ENCODE measurements around the gene SMARCD1.
A peak's percentile ranks its signal among the peaks of the same experiment; 100 is the strongest.

The SMARCD1 gene

GRCh38 chr12:50087151-50087550, 2.0 kb downstream of the SMARCD1 start:
- Histone ChIP-seq H3K27ac (no peak overlapping the region), H3K27me3 (replicated peaks) (no peaks in the 10 kb centered on the region), H3K4me3 (ENCODE audit: low read depth, low read length) (no peak overlapping the region), H3K36me3 (replicated peaks) (peaks cover 42% of the 10 kb centered on the region)
- no peak for DNase-seq
- in situ Hi-C loops (cut with HindIII; ENCODE audit: low pct_ligation_motif_present, low sequenced_read_pairs) = no loop called here
- TF ChIP-seq CTCF (IDR thresholded peaks at IDR 0.05; ENCODE audit: low read depth, low read length, missing control alignments) = no peak

- DNase-seq = peak; percentile 60
- in situ Hi-C loops (cut with HindIII; ENCODE audit: low pct_ligation_motif_present, low sequenced_read_pairs) = no loop called here
- Histone ChIP-seq H3K27me3 (replicated peaks) (no peaks in the 10 kb centered on the region), H3K4me3 (ENCODE audit: low read depth, low read length) (no peak overlapping the region), H3K36me3 (replicated peaks) (peaks cover 48% of the 10 kb centered on the region), H3K27ac (peak overlapping the region; percentile 51)
- TF ChIP-seq CTCF (IDR thresholded peaks at IDR 0.05; ENCODE audit: low read depth, low read length, missing control alignments) = no peak
Observed at GRCh38 chr12:50087995-50088394, 2.9 kb downstream of the SMARCD1 start.

GRCh38 chr12:50088577-50089335, 3.6 kb downstream of the SMARCD1 start:
- H3K27ac ChIP-seq = peak overlapping the region; percentile 51

GRCh38 chr12:50089730-50090129, 4.6 kb downstream of the SMARCD1 start:
- no peak overlapping the region for H3K27ac ChIP-seq
- H3K36me3 ChIP-seq (replicated peaks) = peaks cover 63% of the 10 kb centered on the region
- TF ChIP-seq CTCF (IDR thresholded peaks at IDR 0.05; ENCODE audit: low read depth, low read length, missing control alignments) = no peak
- H3K27me3 ChIP-seq (replicated peaks) = no peaks in the 10 kb centered on the region
- in situ Hi-C loops (cut with HindIII; ENCODE audit: low pct_ligation_motif_present, low sequenced_read_pairs) = no loop called here
- H3K4me3 ChIP-seq (ENCODE audit: low read depth, low read length) = no peak overlapping the region
- no peak for DNase-seq

More at GRCh38 chr12:50088577-50089335, 3.6 kb downstream of the SMARCD1 start:
- H3K4me3 ChIP-seq (ENCODE audit: low read depth, low read length) = no peak overlapping the region
- in situ Hi-C loops (cut with HindIII; ENCODE audit: low pct_ligation_motif_present, low sequenced_read_pairs) = no loop called here
- H3K36me3 ChIP-seq (replicated peaks) = peaks cover 54% of the 10 kb centered on the region
- TF ChIP-seq CTCF (IDR thresholded peaks at IDR 0.05; ENCODE audit: low read depth, low read length, missing control alignments) = peak; percentile 88
- no peaks in the 10 kb centered on the region for H3K27me3 ChIP-seq (replicated peaks)
- peak; percentile 37 for DNase-seq

- no peak for DNase-seq
- in situ Hi-C loops (cut with HindIII; ENCODE audit: low pct_ligation_motif_present, low sequenced_read_pairs) = no loop called here
- Histone ChIP-seq H3K27me3 (replicated peaks) (no peaks in the 10 kb centered on the region), H3K4me3 (ENCODE audit: low read depth, low read length) (no peak overlapping the region), H3K36me3 (replicated peaks) (peaks cover 69% of the 10 kb centered on the region), H3K27ac (no peak overlapping the region)
- no peak for TF ChIP-seq CTCF (IDR thresholded peaks at IDR 0.05; ENCODE audit: low read depth, low read length, missing control alignments)
Observed at GRCh38 chr12:50090391-50090790, 5.2 kb downstream of the SMARCD1 start.

GRCh38 chr12:50097952-50098351, 12.8 kb downstream of the SMARCD1 start:
- no peak for TF ChIP-seq CTCF (IDR thresholded peaks at IDR 0.05; ENCODE audit: low read depth, low read length, missing control alignments)
- DNase-seq = no peak
- Histone ChIP-seq H3K36me3 (replicated peaks) (peaks cover 67% of the 10 kb centered on the region), H3K4me3 (ENCODE audit: low read depth, low read length) (no peak overlapping the region), H3K27me3 (replicated peaks) (no peaks in the 10 kb centered on the region), H3K27ac (no peak overlapping the region)
- in situ Hi-C loops (cut with HindIII; ENCODE audit: low pct_ligation_motif_present, low sequenced_read_pairs) = no loop called here

Data from brain microvascular endothelial cell (primary cell).